Vagina (tissue), 2 donors: ENCODE data around the gene OTULIN.

Experiments
- POLR2A ChIP-seq, 2 donors: fragments of 450-650 bp; IDR thresholded peaks; one replicate each; pipeline ENCODE4 v1.6.1; 2017; ENCODE audit warnings: antibody characterized with exemption in 2 of 2, mild to moderate bottlenecking in 2 of 2, moderate library complexity in 2 of 2
- TF ChIP-seq, protein P1 (sequence below), 3 experiments: fragments of 450-650 bp in 2 of 3; fragments of 200-600 bp in 1 of 3; sonication (generic) in 1 of 3; IDR thresholded peaks; one replicate each; pipeline ENCODE4 v1.5.1; 2017 to 2019; ENCODE audit warnings: antibody characterized with exemption in 3 of 3, mild to moderate bottlenecking in 2 of 3, moderate library complexity in 2 of 3

DNA sequence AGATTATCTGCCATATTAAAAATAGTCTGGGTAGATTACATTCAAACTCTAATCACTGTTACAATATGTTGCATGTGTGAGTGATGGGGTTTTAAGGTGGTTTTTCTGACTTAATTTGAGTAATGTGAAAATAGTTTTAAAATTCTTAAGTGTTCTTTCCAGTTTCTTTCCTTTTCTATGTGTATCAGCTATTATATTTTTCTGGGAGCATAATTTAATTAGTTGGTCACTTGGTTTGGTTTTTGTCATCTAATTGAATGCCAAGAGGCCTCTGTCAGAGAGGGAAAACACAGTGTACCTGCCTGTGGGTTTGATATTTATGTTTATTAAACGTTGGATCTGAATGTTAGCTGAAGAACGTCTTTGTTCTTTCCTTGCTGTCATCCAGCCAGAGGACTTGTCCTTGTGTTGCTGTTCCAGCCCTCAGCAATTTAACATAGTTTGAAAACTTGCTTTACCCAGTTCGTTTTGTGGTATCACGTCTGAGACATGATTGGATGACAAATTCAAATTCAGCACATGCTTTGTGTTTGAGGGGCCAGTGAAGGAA, 19.5 kb downstream of the OTULIN start:
- TF ChIP-seq POLR2A (IDR thresholded peaks at IDR 0.05): no peak
- TF ChIP-seq, protein P1, sequence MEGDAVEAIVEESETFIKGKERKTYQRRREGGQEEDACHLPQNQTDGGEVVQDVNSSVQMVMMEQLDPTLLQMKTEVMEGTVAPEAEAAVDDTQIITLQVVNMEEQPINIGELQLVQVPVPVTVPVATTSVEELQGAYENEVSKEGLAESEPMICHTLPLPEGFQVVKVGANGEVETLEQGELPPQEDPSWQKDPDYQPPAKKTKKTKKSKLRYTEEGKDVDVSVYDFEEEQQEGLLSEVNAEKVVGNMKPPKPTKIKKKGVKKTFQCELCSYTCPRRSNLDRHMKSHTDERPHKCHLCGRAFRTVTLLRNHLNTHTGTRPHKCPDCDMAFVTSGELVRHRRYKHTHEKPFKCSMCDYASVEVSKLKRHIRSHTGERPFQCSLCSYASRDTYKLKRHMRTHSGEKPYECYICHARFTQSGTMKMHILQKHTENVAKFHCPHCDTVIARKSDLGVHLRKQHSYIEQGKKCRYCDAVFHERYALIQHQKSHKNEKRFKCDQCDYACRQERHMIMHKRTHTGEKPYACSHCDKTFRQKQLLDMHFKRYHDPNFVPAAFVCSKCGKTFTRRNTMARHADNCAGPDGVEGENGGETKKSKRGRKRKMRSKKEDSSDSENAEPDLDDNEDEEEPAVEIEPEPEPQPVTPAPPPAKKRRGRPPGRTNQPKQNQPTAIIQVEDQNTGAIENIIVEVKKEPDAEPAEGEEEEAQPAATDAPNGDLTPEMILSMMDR (IDR thresholded peaks at IDR 0.05): no peak
